NCI-H2171 (cell line): ENCODE results near the gene APLF.
"Not testable (repeated sequence)": the region's sequence is repeated elsewhere in the genome, so short reads cannot be mapped to it uniquely, and the experiment has no call there.

Experiments used
- DNase-seq: peaks from one replicate; lab custom pipeline; 2025; lab: John Stamatoyannopoulos, UW

APLF gene

DNA sequence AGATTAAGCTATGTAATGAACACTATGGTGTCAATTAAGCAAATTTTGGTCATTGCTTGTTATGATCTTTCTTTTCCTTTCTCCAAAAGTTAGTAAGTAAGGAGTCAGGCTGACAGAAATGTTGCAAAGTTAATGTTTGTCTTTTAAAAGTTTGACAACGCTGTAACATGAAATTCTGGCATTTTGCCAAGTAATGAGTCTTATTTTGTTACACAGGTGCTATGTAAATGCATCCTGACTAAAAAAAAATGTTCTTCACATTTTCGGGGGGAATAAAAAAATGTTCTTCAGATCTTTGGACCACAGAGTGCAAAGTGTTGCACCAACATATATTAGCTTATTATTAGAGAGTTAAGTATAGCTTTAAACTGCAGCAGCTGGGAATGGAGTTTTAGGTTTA is 121.2 kb downstream of the APLF start:
- no peak for DNase-seq

- DNase-seq, result no peak
Measured at GRCh38 chr2:68589963-68590362, 122.6 kb downstream of the APLF start.

DNA sequence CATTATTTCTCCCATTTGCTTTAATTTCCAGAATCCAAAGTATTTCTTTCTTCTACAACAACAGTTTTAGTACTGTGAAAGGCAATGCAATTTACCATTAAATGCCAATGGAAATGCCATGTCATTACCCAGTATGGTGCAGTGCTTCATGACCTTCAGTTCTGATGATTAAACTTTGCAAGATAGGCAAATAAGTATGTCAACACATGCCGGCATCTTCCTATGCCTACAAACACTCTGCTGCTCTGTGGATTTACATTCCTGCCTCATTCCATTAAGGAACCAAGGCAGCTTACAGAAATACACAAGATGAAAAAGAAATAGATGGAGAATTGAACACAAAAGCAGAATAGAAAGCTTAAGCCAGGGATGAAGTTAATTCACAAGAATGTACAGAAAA is 123.3 kb downstream of the APLF start:
- no peak for DNase-seq

- no peak for DNase-seq
Measured at GRCh38 chr2:68591225-68591624, 123.8 kb downstream of the APLF start.

- no peak for DNase-seq
Measured at GRCh38 chr2:68594041-68594440, 126.7 kb downstream of the APLF start.

DNA sequence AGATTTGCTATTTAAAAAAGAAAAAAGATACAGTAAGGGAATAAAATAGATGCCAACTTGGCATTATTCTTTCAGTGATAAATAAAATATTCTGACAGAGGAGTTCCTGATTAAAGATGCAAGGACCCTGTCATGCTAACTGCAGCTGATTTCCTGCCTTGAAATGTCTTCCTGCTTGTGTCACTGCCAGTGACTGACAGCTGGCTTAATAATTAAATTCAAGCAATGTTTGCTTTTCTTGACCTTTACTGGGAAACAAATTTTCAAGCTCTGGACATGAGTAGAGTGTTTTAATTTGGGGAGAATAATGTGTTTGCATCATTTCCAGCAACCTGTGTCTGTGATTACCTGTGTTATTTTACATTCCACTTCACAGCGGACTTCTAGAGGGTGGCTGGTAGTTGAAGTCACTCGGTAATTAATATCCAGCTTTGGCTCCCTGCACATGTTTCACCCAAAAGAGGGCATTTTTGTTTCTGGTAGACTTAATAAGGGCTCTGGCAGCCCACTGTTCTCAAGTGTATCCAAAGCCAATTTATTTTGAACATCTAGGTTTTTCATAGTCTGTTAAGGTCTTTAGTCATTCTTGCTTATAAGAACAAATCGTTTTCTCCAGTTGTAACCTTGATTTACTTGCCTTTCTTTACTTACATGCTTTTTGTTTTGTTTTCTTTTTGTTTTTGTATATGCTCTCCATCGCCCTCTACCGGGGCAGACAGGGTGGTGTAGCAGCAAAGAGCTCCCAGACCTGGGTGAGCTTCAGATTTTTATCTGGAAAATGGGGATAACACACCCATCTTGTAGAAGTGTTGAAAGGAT is 127.5 kb downstream of the APLF start:
- DNase-seq, result no peak

- DNase-seq, result not testable (repeated sequence)
Measured at GRCh38 chr2:68595493-68595785, 128.1 kb downstream of the APLF start.

- not testable (repeated sequence) for DNase-seq
Measured at GRCh38 chr2:68600495-68600894, 133.1 kb downstream of the APLF start.

GRCh38 chr2:68603059-68603458 is 135.7 kb downstream of the APLF start:
- DNase-seq, result no peak

DNA sequence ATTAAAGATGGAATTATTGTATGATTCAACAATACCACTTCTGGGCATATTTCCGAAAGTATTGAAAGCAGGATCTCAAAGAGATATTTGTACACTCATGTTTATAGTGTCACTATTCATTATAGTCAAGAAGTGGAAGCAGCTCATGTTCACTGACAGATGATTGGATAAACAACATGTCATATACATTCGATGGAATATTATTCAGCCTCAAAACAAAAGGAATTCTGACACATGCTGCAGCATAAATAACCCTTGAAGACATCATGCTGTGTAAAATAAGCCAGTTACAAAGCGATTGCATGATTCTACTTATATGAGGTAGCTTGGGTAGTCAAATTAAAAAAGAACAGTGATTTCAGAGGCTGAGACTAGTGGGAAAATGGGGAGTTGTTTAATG is 136.7 kb downstream of the APLF start:
- DNase-seq, result no peak

GRCh38 chr2:68605939-68606338 is 138.6 kb downstream of the APLF start:
- DNase-seq, result no peak

- no peak for DNase-seq
Measured at GRCh38 chr2:68606759-68607158, 139.4 kb downstream of the APLF start.

DNA sequence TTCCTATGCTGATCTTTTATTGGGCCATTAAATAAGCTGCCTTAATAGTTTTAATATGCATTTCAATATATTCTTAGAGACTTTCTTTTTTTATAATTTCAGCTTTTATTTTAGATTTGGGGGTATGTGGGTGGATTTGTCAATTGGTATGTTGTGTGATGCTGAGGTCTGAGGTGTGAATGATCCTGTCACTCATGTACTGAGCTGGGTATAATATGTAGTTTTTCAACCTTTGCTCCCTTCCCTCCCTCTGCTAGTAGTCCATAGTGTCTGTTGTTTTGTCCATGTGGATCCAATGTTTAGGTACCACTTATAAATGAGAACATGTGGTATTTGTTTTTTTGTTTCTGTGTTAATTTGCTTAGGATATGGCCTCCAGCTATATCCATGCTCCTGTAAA is 140.5 kb downstream of the APLF start:
- DNase-seq, result no peak

- DNase-seq, result no peak
Measured at GRCh38 chr2:68612765-68613519, 145.6 kb downstream of the APLF start.

GRCh38 chr2:68620772-68621171 is 153.4 kb downstream of the APLF start:
- no peak for DNase-seq

GRCh38 chr2:68623820-68624219 is 156.4 kb downstream of the APLF start:
- no peak for DNase-seq

DNA sequence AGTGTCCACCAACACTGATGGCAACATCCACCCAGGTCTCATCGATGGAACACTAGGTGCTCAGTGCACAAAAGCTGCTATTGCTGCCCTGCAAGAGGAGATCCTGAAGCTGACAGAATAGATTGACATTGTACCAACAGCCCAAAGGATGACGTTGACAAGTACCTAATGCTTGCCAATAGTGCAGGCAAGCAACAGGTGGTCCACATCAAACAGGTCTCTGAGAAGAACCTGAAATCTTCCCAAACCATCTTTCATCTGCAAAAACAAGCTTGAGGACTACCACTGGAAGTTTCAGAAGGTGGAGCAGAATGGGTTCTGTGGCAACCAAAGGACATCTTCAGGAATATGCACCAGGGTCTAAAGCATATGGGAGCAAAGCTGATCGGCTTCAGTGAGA is 160.2 kb downstream of the APLF start:
- no peak for DNase-seq
